ENCODE results near the gene CFAP221. TPM values are rescaled to one million over a fixed set of nuclear protein-coding genes. Genes with fewer than 3 reads are reported as not detected.
"Not testable (repeated sequence)": the region's sequence is repeated elsewhere in the genome, so short reads cannot be mapped to it uniquely, and the experiment has no call there.

The CFAP221 gene
- total RNA-seq, 1 donor from 2014 or later, result 2.3 TPM

GRCh38 chr2:119584469-119584868, 40.2 kb downstream of the CFAP221 start:
- no peak for DNase-seq (ENCODE audit: low spot score)

GRCh38 chr2:119586085-119586484, 41.8 kb downstream of the CFAP221 start:
- no peak for DNase-seq (ENCODE audit: low spot score)

DNA sequence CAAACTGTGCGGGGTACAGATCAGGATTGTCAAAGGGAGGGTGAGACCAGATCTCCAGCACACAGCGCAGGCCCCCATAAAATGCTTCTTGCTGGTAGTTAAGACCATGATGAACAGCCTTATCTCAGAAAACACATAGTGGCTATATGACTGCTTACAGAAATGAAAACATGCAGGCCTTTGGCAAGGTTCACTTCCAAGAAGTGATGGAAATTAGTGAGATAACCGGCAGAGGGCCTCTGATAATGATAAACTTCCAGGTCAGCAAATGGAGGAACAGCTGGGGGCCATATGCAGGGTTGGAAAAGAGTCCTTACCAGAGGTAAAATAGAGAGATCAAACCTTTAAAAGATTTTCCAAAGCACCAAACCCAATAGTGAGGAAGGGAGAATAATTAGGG, 46.6 kb downstream of the CFAP221 start:
- DNase-seq (ENCODE audit: low spot score), result no peak

DNA sequence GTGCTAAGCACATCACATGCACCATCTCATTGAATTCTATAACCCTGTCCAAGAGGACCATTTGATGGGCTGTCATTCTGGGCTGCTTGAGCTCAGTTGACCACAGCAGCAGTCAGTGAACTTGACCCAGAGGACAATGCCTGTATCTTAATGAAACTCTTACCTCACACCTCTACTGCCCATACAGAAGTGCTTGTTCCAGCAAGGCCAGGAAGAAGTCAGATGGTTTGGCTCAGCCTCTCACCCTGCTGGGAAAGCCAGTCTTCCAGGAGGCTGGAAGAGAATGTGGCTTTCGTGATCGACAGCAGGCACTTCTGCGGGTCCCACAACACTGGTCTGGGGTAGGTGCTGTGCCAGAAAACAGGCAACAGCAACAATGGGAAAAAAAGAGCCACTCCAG, 47.3 kb downstream of the CFAP221 start:
- no peak for DNase-seq (ENCODE audit: low spot score)

- no peak for DNase-seq (ENCODE audit: low spot score)
Observed at GRCh38 chr2:119592436-119592835, 48.2 kb downstream of the CFAP221 start.

GRCh38 chr2:119596638-119597037, 52.4 kb downstream of the CFAP221 start:
- no peak for DNase-seq (ENCODE audit: low spot score)

DNA sequence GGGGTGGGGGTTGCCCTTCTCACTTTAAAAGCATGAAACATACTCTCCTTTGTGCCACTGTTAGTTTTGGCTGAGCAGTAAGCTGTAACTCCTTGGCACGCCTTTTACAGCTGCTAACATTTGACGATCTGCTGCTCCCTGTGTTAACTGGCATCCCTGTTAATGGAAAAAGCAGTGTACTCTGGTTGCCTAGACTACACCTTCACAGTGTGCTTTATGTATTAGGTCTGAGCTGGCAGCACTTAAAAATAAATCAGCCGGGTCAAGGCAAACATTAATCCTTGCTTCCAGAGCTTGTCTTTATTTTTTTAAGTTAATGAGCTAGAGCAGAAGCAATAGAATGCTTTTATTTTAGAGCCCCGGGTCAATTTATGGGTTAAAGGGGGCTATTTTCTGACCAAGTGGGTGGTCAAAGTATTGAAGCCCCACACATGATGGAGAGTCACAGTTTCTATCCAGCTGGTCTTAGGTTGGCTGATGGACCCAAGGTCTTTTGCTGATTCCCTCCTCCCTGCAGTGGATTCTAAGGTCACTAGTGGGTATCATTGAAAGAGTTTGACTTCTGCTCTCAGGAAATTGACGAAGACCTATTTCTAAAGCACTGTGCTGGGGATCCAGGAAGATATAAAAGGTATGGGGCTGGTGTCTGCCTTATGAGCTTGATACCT, 54.5 kb downstream of the CFAP221 start:
- DNase-seq (ENCODE audit: low spot score), result no peak

GRCh38 chr2:119599384-119599783, 55.1 kb downstream of the CFAP221 start:
- DNase-seq (ENCODE audit: low spot score), result no peak

DNA sequence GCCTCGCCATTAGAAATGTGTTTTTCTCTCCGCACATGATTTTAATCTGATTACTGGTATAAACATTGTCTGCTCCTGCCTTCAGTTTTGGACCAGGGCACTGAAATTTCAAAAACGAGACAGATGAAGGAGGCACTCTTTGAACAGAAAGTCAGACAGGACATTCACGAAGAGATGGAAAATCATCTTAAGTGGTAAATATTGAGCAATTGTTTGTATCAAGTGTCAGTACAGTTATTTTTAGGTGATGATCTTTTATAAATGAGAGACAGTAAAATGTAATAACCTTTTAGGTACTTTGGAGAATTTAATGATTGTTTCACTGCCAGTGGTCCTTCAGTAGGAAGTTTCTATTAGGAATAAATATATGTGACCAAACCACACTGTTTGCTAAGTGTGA, 60.8 kb downstream of the CFAP221 start:
- no peak for DNase-seq (ENCODE audit: low spot score)

- no peak for DNase-seq (ENCODE audit: low spot score)
Observed at GRCh38 chr2:119606674-119607073, 62.4 kb downstream of the CFAP221 start.

DNA sequence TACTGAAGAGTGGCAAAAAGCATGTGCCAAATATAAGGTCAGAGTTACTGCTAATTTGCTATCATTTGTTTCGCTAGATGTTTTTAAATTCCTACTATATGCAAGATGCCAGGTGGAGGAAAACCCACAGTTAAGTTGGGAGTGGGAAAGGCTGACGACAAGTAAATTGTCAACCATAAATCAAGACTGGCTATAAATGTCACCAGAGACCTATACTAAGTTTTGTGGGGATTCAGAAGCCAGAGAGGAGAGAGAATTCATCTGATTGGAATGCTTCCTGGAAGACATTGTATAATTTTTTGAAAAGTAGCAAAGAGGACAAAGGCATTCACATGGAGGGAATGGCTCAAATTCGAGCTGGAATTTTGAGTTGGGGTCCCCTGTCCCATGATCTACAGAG, 64.3 kb downstream of the CFAP221 start:
- DNase-seq (ENCODE audit: low spot score), result no peak

DNA sequence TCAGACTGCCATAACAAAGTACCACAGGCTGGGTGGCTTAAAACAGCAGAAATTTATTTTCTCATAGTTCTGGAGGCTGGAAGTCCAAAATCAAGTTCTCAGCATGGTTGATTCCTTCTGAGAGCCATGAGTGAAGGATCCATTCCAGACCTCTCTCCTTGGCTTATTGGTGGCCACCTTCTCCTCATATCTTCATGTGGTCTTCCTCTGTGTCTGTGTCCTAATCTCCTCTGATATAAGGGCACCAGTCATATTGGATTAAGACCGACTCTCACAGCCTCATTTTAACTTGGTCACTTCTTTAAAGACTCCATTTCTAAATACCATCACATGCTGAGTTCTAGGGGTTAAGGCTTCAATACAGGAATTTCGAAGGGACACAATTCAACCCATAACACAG, 65.1 kb downstream of the CFAP221 start:
- DNase-seq (ENCODE audit: low spot score), result no peak

DNA sequence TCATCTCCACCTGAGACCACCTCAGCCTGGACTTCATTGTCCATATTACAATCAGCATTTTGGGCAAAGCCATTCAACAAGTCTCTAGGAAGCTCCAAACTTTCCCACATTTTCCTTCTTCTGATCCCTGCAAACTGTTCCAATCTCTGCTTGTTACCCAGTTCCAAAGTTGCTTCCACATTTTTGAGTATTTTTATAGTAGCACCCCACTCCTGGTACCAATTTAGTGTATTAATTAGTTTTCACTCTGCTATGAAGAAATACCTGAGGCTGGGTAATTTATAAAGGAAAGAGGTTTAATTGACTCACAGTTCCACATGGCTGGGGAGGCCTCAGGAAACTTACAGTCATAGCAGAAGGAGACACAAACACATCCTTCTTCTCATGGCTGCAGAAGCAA, 69.9 kb downstream of the CFAP221 start:
- DNase-seq (ENCODE audit: low spot score), result not testable (repeated sequence)

DNA sequence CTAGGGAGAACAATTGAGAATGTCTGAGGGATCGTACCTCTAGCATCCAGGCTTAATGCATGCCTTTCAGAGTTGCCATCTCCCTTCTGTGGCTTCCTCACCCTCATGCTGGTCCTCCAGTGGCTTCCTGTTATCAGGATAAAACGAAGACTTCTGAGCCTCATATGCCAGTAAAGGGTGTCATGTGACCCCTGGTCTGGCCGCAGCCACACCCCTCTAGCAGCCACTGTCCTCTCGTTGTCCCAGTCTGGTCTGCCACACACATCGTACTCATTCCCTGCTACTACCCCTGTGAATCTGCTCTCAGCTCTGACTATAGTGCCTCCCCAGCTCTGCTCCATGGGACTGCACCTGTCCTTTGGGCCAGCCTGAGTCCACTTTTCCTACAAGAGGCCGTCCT, 72.2 kb downstream of the CFAP221 start:
- DNase-seq (ENCODE audit: low spot score), result no peak

DNA sequence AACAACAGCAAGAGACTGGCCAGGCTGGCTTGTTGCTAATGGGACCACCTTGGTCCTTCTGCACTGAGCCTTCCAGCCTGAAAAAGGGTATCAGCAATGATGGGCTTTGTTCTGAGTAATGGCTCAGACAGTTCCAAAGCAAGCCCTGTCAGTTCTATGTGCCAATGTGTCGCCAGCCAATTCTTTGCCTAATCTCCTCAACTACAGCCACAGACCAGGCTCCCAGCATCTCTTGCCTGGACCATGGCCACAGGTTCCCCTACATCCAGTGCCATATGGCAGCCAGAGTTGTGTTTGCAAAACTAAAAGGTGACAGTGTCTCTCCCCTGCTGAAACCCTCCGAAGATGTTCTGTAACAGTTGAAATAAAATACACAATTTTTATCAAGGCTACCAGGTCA, 73.2 kb downstream of the CFAP221 start:
- DNase-seq (ENCODE audit: low spot score), result no peak

DNA sequence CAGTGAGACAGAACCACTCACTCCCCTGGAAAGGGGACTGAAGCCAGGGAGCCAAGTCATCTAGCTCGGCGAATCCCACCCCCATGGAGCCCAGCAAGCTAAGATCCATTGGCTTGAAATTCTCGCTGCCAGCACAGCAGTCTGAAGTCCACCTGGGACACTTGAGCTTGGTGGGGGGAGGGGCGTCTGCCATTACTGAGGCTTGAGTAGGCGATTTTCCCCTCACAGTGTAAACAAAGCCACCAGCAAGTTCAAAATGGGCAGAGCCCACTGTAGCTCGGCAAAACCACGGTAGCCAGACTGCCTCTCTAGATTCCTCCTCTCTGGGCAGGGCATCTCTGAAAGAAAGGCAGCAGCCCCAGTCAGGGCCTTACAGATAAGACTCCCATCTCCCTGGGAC, 74.5 kb downstream of the CFAP221 start:
- not testable (repeated sequence) for DNase-seq (ENCODE audit: low spot score)

GRCh38 chr2:119625226-119625625, 81.0 kb downstream of the CFAP221 start:
- DNase-seq (ENCODE audit: low spot score), result no peak

GRCh38 chr2:119629323-119629825, 85.1 kb downstream of the CFAP221 start:
- no peak for DNase-seq (ENCODE audit: low spot score)

DNA sequence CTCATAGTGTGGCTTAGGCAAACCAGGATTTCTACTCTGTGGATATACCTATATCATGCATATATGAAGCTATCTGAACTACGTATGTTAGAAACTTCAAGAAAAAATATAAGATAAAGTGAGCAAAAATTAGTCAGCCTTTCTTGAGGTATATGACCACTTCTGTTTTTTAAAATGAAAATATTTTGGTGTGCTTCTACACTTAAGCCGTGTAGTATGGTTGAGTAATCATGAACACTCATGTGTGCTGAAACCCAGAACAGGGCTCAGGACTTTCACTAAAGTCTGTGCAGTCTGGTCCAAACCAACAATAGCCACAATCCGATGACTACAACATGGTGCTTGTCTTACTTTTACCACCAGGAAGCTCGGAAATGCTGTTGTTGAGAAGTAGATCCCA, 85.9 kb downstream of the CFAP221 start:
- DNase-seq (ENCODE audit: low spot score), result no peak

DNA sequence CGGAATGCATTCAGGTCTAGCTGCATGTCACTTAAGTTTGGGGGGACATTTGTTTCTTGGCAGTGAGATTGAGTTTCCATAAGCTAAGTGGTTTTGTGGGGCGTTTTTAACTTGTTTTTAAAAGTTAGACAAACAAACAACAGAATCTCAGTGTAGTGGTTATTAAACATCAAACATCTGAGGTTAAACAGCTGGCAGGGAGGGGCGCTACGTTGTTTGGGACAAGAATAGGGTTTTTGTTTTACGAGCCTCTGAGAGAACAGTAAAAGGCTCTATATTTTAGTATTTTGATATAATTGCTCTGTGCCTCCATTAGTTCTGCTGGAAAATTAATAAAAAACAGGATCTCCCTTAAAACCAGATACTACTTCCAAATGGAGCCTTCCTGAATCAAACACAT, 93.1 kb downstream of the CFAP221 start:
- DNase-seq (ENCODE audit: low spot score), result no peak

DNA sequence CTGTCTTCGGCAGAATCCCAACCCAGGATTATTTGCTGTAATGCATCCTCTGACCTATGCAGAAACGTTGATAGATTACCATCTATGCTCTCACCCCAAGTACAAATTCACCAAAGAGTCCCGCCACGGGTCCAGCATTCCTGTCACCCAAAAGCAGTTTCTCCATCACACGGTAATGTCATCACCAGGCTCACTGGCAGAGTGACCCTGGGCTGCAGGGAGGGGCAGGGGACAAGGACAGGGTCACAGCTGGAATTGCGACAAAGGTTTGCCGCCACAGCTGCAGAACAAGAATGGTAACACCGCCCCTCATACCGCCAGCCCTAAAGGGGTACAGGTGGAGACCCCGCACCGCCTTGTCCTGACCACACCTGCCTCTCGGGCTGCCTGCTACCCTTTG, 94.0 kb downstream of the CFAP221 start:
- no peak for DNase-seq (ENCODE audit: low spot score)

- no peak for DNase-seq (ENCODE audit: low spot score)
Observed at GRCh38 chr2:119638685-119639554, 94.7 kb downstream of the CFAP221 start.

All from mesenteric fat pad (tissue), 1 donor.